HCT116 (cell line): Measurements from ENCODE around the gene MCOLN1.

Experiments
- CTCF ChIP-seq, 3 experiments: fragments of 200-600 bp in 1 of 3; sonication (generic) in 1 of 3; IDR thresholded peaks in 2 of 3; conservative IDR thresholded peaks in 1 of 3; 2 replicates each; pipeline ENCODE4 v1.5.1; 2012 to 2017; ENCODE audit warnings: low read depth in 2 of 3, low read length in 2 of 3, antibody characterized with exemption in 1 of 3, borderline replicate concordance in 1 of 3, control low read depth in 1 of 3, mild to moderate bottlenecking in 1 of 3, mixed read lengths in 1 of 3, mixed run types in 1 of 3, moderate library complexity in 1 of 3; ENCODE audit not compliant: insufficient read depth in 1 of 3
- EZH2 ChIP-seq: fragments of 200-600 bp; sonication (generic); IDR thresholded peaks from 2 replicates; pipeline ENCODE4 v1.6.1; 2017; ENCODE audit warnings: antibody characterized with exemption, mixed run types
- POLR2A ChIP-seq: IDR thresholded peaks from 2 replicates; pipeline ENCODE4 v1.7.0; 2011; ENCODE audit warnings: borderline replicate concordance; ENCODE audit not compliant: insufficient read depth, insufficient read length; ENCODE audit errors: extremely low read depth
- REST ChIP-seq: IDR thresholded peaks from 2 replicates; pipeline ENCODE4 v1.6.1; 2012; ENCODE audit warnings: low read depth
- SIN3A ChIP-seq: IDR thresholded peaks from 2 replicates; pipeline ENCODE4 v1.6.1; 2012; ENCODE audit warnings: low read depth

GRCh38 chr19:7476241-7476640 is 46.2 kb upstream of the MCOLN1 start:
- TF ChIP-seq CTCF (IDR thresholded peaks at IDR 0.05 in 2 of 3, conservative IDR thresholded peaks at IDR 0.05 in 1 of 3; ENCODE audit: borderline replicate concordance in 1 of 3, insufficient read depth in 1 of 3, low read depth in 2 of 3, low read length in 2 of 3) = no peak
- TF ChIP-seq POLR2A = no peak
- no peak for TF ChIP-seq EZH2
- TF ChIP-seq REST = no peak
- no peak for TF ChIP-seq SIN3A
